ENCODE data around the gene KDM4B.

The KDM4B gene

GRCh38 chr19:5107432-5108122 lies 138.7 kb downstream of the KDM4B start:
- no peak for DNase-seq (ENCODE audit: low spot score)

GRCh38 chr19:5108123-5108596 lies 139.2 kb downstream of the KDM4B start:
- DNase-seq (ENCODE audit: low spot score), result no peak

- DNase-seq (ENCODE audit: low spot score), result no peak
These were observed 140.0 kb downstream of the KDM4B start for GRCh38 chr19:5108866-5109265.

- no peak for DNase-seq (ENCODE audit: low spot score)
These were observed 140.6 kb downstream of the KDM4B start for GRCh38 chr19:5109560-5109959.

- no peak for DNase-seq (ENCODE audit: low spot score)
These were observed 141.6 kb downstream of the KDM4B start for GRCh38 chr19:5110546-5110945.

- no peak for DNase-seq (ENCODE audit: low spot score)
These were observed 142.1 kb downstream of the KDM4B start for GRCh38 chr19:5111051-5111450.

- no peak for DNase-seq (ENCODE audit: low spot score)
These were observed 143.3 kb downstream of the KDM4B start for GRCh38 chr19:5112175-5112574.

GRCh38 chr19:5112681-5113575 lies 144.0 kb downstream of the KDM4B start:
- no peak for DNase-seq (ENCODE audit: low spot score)

- no peak for DNase-seq (ENCODE audit: low spot score)
These were observed 145.0 kb downstream of the KDM4B start for GRCh38 chr19:5113633-5114586.

- no peak for DNase-seq (ENCODE audit: low spot score)
These were observed 145.8 kb downstream of the KDM4B start for GRCh38 chr19:5114727-5115126.

- DNase-seq (ENCODE audit: low spot score), result no peak
These were observed 146.4 kb downstream of the KDM4B start for GRCh38 chr19:5115351-5115750.

GRCh38 chr19:5115771-5116202 lies 146.9 kb downstream of the KDM4B start:
- no peak for DNase-seq (ENCODE audit: low spot score)

GRCh38 chr19:5116292-5116691 lies 147.4 kb downstream of the KDM4B start:
- no peak for DNase-seq (ENCODE audit: low spot score)

- no peak for DNase-seq (ENCODE audit: low spot score)
These were observed 148.5 kb downstream of the KDM4B start for GRCh38 chr19:5117421-5117820.

- no peak for DNase-seq (ENCODE audit: low spot score)
These were observed 149.1 kb downstream of the KDM4B start for GRCh38 chr19:5118026-5118425.

- no peak for DNase-seq (ENCODE audit: low spot score)
These were observed 150.5 kb downstream of the KDM4B start for GRCh38 chr19:5119297-5119998.

- no peak for DNase-seq (ENCODE audit: low spot score)
These were observed 151.4 kb downstream of the KDM4B start for GRCh38 chr19:5120321-5120720.

GRCh38 chr19:5120833-5121232 lies 151.9 kb downstream of the KDM4B start:
- no peak for DNase-seq (ENCODE audit: low spot score)

GRCh38 chr19:5121266-5122120 lies 152.6 kb downstream of the KDM4B start:
- DNase-seq (ENCODE audit: low spot score), result no peak

- DNase-seq (ENCODE audit: low spot score), result no peak
These were observed 153.1 kb downstream of the KDM4B start for GRCh38 chr19:5122121-5122400.

All from NAMALWA (cell line).